Peyer's patch (tissue), 4 donors: ENCODE data around the gene GPN2. TPM values are rescaled to one million over a fixed set of nuclear protein-coding genes. Genes with fewer than 3 reads are reported as not detected.

Source experiments
- DNase-seq, 3 donors: peaks; one replicate each; pipeline ENCODE4 v3.0.0-alpha.2; 2017 to 2019
- H3K27ac ChIP-seq, 4 donors: fragments of 200-600 bp; sonication (generic); one replicate each; pipeline ENCODE4 v1.5.1; 2016 to 2019
- H3K27me3 ChIP-seq, 2 donors: fragments of 200-600 bp; sonication (generic); one replicate each; pipeline ENCODE4 v1.5.1; 2019
- H3K36me3 ChIP-seq, 3 donors: fragments of 200-600 bp; sonication (generic); one replicate each; pipeline ENCODE4 v1.5.1; 2016 to 2019
- H3K4me1 ChIP-seq, 4 donors: fragments of 200-600 bp; sonication (generic); one replicate each; pipeline ENCODE4 v1.5.1; 2016 to 2019
- H3K4me3 ChIP-seq, 4 donors: fragments of 200-600 bp; sonication (generic); 1 replicate in 3 of 4; 2 replicates in 1 of 4; pipeline ENCODE4 v1.5.1; 2016 to 2019; ENCODE audit warnings: mild to moderate bottlenecking in 1 of 4
- H3K9me3 ChIP-seq, 4 donors: fragments of 200-600 bp; sonication (generic); one replicate each; pipeline ENCODE4 v1.5.1; 2016 to 2019; ENCODE audit warnings: mild to moderate bottlenecking in 1 of 4
- CTCF ChIP-seq, 6 experiments: fragments of 450-650 bp in 4 of 6; fragments of 200-600 bp in 2 of 6; sonication (generic) in 1 of 6; IDR thresholded peaks; one replicate each; pipeline ENCODE4 v1.5.1; 2017 to 2019; ENCODE audit warnings: antibody characterized with exemption in 6 of 6, mild to moderate bottlenecking in 3 of 6, moderate library complexity in 1 of 6
- POLR2A ChIP-seq, 2 donors: fragments of 450-650 bp; IDR thresholded peaks; one replicate each; pipeline ENCODE4 v1.5.1; 2017; ENCODE audit warnings: antibody characterized with exemption in 2 of 2, mild to moderate bottlenecking in 2 of 2, moderate library complexity in 2 of 2
- total RNA-seq, 4 donors: library from RNA; depleted of rRNA; stranded (reverse); fragments of >200 nt; gene quantifications; one replicate each; pipeline ENCODE4 v1.1.0, GENCODE V29; 2016

Gene GPN2
- total RNA-seq, 4 donors from 2014 or later: 13.5 to 19.6 (median 17.3) TPM

GRCh38 chr1:26832249-26832960 is 57.7 kb downstream of the GPN2 start:
- TF ChIP-seq POLR2A (IDR thresholded peaks at IDR 0.05) (no peak), CTCF (IDR thresholded peaks at IDR 0.05) (no peak)
- no peak overlapping the region for H3K4me3 ChIP-seq
- peak overlapping the region in 3 of 4 donors; percentile 47 to 88 (median 79) for H3K27ac ChIP-seq
- peaks cover 0 to 48% (median 0%) of the 10 kb centered on the region in 3 donors for H3K36me3 ChIP-seq
- no peaks in the 10 kb centered on the region for H3K27me3 ChIP-seq
- peaks cover 3 to 26% (median 16%) of the 10 kb centered on the region in 4 donors for H3K4me1 ChIP-seq
- DNase-seq: no peak
- no peaks in the 10 kb centered on the region for H3K9me3 ChIP-seq

GRCh38 chr1:26831546-26832248 is 58.4 kb downstream of the GPN2 start:
- H3K4me3 ChIP-seq: no peak overlapping the region
- TF ChIP-seq CTCF (IDR thresholded peaks at IDR 0.05) (no peak), POLR2A (IDR thresholded peaks at IDR 0.05) (no peak)
- no peak for DNase-seq
- no peaks in the 10 kb centered on the region for H3K9me3 ChIP-seq
- peak overlapping the region in 2 of 4 donors; percentile 33 to 56 for H3K27ac ChIP-seq
- no peaks in the 10 kb centered on the region for H3K27me3 ChIP-seq
- peaks cover 3 to 30% (median 16%) of the 10 kb centered on the region in 4 donors for H3K4me1 ChIP-seq
- peaks cover 0 to 48% (median 0%) of the 10 kb centered on the region in 3 donors for H3K36me3 ChIP-seq

- no peak for TF ChIP-seq POLR2A (IDR thresholded peaks at IDR 0.05)
- no peak for TF ChIP-seq CTCF (IDR thresholded peaks at IDR 0.05)
- Histone ChIP-seq H3K27ac (peak overlapping the region in 1 of 4 donors; percentile 33), H3K4me1 (peaks cover 3 to 32% (median 18%) of the 10 kb centered on the region in 4 donors), H3K27me3 (no peaks in the 10 kb centered on the region), H3K9me3 (no peaks in the 10 kb centered on the region), H3K4me3 (no peak overlapping the region), H3K36me3 (peaks cover 0 to 42% (median 0%) of the 10 kb centered on the region in 3 donors)
- no peak for DNase-seq
These were observed 59.0 kb downstream of the GPN2 start for GRCh38 chr1:26831059-26831458.

- Histone ChIP-seq H3K4me3 (no peak overlapping the region), H3K27me3 (no peaks in the 10 kb centered on the region), H3K4me1 (peaks cover 3 to 39% (median 24%) of the 10 kb centered on the region in 4 donors), H3K27ac (peak overlapping the region in 3 of 4 donors; percentile 21 to 87 (median 73)), H3K36me3 (peaks cover 0 to 25% (median 0%) of the 10 kb centered on the region in 3 donors), H3K9me3 (no peaks in the 10 kb centered on the region)
- DNase-seq: no peak
- TF ChIP-seq CTCF (IDR thresholded peaks at IDR 0.05) (no peak), POLR2A (IDR thresholded peaks at IDR 0.05) (no peak)
These were observed 60.7 kb downstream of the GPN2 start for GRCh38 chr1:26829184-26829911.

- Histone ChIP-seq H3K9me3 (no peaks in the 10 kb centered on the region), H3K36me3 (peaks cover 0 to 16% (median 0%) of the 10 kb centered on the region in 3 donors), H3K4me3 (peak overlapping the region in 2 of 4 donors; percentile 6 to 93), H3K27ac (peak overlapping the region in 3 of 4 donors; percentile 21 to 87 (median 73)), H3K27me3 (no peaks in the 10 kb centered on the region), H3K4me1 (peaks cover 3 to 39% (median 20%) of the 10 kb centered on the region in 4 donors)
- peak in 2 of 3 donors; percentile 51 to 62 for DNase-seq
- no peak for TF ChIP-seq POLR2A (IDR thresholded peaks at IDR 0.05)
- no peak for TF ChIP-seq CTCF (IDR thresholded peaks at IDR 0.05)
These were observed 61.6 kb downstream of the GPN2 start for GRCh38 chr1:26828411-26828991.
